GM21360 (cell line): Measurements from ENCODE around the gene BEGAIN.

Experiments
- ATAC-seq: cut with Tn5 transposase; IDR thresholded peaks from one replicate; pipeline ENCODE4 v1.9.1; 2021; ENCODE audit warnings: mild to moderate bottlenecking, moderate library complexity; ENCODE audit not compliant: unreplicated experiment

BEGAIN gene, protein sequence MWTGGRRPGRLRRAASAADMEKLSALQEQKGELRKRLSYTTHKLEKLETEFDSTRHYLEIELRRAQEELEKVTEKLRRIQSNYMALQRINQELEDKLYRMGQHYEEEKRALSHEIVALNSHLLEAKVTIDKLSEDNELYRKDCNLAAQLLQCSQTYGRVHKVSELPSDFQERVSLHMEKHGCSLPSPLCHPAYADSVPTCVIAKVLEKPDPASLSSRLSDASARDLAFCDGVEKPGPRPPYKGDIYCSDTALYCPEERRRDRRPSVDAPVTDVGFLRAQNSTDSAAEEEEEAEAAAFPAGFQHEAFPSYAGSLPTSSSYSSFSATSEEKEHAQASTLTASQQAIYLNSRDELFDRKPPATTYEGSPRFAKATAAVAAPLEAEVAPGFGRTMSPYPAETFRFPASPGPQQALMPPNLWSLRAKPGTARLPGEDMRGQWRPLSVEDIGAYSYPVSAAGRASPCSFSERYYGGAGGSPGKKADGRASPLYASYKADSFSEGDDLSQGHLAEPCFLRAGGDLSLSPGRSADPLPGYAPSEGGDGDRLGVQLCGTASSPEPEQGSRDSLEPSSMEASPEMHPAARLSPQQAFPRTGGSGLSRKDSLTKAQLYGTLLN

DNA sequence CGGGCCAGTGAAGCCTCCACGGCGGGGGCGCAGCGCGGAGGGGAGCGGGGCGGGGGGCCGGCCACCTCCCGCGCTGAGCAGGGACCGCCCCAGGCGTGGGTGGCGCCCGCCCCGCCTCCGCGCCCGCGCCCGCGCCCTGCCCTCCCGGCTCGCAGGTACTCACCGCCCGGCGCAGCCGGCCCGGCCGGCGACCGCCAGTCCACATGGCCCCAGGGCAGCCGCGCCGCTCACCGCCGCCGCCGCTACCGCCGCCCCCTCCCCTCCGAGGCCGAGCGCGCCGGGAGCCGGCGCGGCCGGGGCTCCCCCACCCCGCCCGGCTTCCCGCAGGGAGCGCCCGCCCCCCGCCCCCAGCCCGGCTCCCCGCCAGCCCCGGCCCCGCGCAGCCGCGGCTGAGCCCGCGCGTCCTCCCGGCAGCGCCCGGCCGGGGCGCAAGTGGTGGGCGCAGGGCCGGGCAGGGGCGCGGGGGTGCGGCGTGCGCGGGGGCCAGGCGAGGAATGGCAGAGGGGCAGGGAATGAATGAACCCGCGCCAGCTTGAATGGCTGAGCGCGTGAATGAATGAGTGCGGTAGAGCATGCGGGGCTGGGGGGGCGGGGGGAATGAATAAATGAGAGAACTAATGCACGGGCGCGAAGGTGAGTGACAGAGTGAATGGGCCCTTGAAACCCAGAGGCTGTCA is at the start of gene BEGAIN:
Gene BEGAIN (minus strand): TSS at position 332 of the 677 bp plus-strand sequence. CDS start 127 bp downstream, at position 205.
- no peak for ATAC-seq

- no peak for ATAC-seq
These were observed 49.3 kb upstream of the BEGAIN start for GRCh38 chr14:100636559-100636958.

GRCh38 chr14:100634026-100634425 is 46.8 kb upstream of the BEGAIN start:
- ATAC-seq = no peak

DNA sequence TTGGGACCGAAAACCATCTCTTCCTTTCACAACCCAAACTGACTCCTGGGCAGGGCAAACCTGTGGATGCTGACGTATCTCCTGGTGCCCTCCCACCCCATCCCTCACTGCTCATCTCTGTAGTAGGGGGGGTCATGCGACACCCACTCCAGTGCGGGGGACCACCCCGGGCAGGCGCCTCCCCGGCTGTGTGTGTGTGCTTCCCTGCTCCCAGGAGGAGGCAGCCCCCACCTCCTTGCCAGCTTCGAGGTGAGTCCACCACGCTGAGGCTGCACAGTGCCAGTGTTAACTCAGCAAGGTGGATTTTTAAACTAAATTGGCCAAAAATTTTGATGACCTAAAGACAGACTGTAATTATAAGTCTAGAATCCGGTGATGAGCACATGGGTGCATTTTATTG is 46.2 kb upstream of the BEGAIN start:
- ATAC-seq = no peak

GRCh38 chr14:100629696-100630095 is 42.5 kb upstream of the BEGAIN start:
- no peak for ATAC-seq

DNA sequence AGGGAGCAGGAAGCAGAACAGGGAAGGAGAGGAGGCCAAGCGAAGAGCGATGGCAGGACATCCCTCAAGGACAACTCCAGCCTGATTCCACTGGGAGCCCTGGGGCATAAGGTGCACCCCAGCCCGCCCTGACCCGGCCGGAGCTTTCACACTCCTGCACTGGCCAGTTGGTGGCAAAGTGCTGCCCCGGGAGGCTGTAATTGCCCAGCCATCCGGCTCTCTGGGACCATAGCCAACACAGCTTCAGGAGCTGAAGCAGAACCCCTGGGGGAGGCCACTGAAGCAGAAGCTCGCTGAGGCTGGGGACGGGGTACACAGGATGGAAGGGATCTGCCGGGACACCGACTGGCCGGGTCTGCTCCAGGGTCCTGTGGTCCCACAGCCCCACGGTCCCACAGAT is 41.9 kb upstream of the BEGAIN start:
- no peak for ATAC-seq

DNA sequence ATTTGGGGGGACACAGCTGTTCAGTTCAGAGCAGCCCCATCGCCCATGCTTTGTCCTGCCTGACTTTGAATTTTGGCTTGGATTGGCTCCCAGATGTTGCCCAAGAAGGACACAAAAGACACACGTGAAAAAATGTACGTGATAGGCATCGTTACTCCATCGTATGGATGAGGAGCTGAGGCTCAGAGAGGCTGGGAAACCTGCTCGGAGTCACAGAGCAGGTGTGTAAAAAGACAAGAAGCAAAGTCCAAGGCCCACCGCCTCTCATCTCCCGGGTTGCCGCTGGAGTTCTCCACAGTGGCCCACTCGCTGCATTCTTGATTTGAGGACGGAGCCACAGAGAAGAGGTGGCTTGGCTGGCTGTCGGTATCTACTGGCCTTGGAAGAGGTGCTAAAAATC is 41.0 kb upstream of the BEGAIN start:
- no peak for ATAC-seq

GRCh38 chr14:100626614-100627013 is 39.4 kb upstream of the BEGAIN start:
- ATAC-seq = no peak

DNA sequence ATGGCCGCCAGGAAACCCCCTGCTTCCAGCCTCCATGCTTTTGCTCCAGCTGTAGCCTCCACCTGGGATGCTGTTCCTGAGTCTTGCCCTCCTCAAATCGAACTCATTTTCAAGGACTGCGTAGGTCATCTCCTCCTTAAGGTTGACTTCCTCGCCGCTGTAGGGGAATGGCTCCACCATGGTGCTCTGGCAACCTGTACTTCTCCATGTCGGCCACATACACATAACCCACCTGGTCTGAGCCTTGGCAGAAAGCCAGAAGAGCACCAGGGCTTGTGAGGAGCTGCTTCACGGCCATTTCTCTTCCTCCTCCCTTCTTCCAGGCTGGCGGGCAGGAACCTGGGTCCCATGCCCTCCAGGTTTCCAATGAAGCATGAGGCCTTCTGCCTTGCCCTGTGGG is 36.7 kb upstream of the BEGAIN start:
- ATAC-seq = no peak

- ATAC-seq = no peak
These were observed 36.3 kb upstream of the BEGAIN start for GRCh38 chr14:100623557-100623956.

DNA sequence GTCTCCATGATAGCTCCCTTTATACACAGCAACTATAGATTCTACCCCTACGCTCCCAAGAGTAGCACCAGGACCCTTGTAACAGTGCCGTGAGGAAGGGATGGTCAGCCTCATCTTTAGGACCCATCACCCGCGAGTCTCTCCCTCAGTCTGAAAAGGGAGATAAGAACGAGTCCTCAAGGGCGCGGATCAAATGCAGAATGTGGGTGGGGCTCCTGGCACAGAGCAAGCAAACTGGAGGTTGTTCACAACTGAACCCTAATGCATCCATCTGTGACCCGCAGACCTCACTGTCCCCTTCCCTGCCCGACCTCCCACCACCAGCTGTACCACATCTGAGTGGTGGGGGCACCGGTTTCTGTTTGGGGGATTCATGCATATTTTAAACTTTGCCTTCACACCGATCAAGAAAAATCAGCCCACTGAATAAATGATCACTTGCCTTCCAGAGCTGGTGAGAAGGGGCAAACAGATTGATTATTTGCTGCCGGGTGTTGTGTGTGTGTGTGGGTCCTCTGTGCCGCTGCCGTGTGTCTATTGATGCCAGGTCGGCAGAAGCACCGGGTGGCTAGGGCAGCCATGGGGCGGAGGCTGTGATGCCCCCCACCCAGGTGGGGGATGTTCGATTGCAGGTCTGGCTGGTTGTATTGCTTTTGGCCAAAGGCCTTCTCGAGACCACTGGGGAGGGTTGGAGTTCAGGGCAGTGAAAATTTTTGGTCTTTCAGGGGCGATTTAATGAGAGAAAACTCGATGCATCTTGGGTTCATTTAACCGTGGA is 35.7 kb upstream of the BEGAIN start:
- no peak for ATAC-seq

GRCh38 chr14:100622224-100622623 is 35.0 kb upstream of the BEGAIN start:
- no peak for ATAC-seq

- ATAC-seq = no peak
These were observed 34.6 kb upstream of the BEGAIN start for GRCh38 chr14:100621806-100622205.

GRCh38 chr14:100620255-100621100 is 33.3 kb upstream of the BEGAIN start:
- no peak for ATAC-seq

GRCh38 chr14:100619396-100620254 is 32.4 kb upstream of the BEGAIN start:
- no peak for ATAC-seq

- ATAC-seq = no peak
These were observed 31.6 kb upstream of the BEGAIN start for GRCh38 chr14:100618763-100619320.

GRCh38 chr14:100618318-100618693 is 31.1 kb upstream of the BEGAIN start:
- ATAC-seq = no peak

GRCh38 chr14:100617410-100618317 is 30.4 kb upstream of the BEGAIN start:
- no peak for ATAC-seq
